IPS-15b (cell line): Measurements from ENCODE around the gene ACSL1.
"Not testable (repeated sequence)": the region's sequence is repeated elsewhere in the genome, so short reads cannot be mapped to it uniquely, and the experiment has no call there.

Experiments used
- H3K27me3 ChIP-seq: one replicate; pipeline ENCODE4 v1.6.1; 2013; ENCODE audit warnings: low read length; ENCODE audit not compliant: control insufficient read depth, insufficient read depth
- H3K36me3 ChIP-seq: one replicate; pipeline ENCODE4 v1.6.1; 2013; ENCODE audit warnings: low read length; ENCODE audit not compliant: control insufficient read depth, insufficient read depth
- H3K4me1 ChIP-seq: one replicate; pipeline ENCODE4 v1.6.1; 2013; ENCODE audit warnings: mild to moderate bottlenecking, low read length; ENCODE audit not compliant: control insufficient read depth, insufficient read depth
- H3K4me3 ChIP-seq: one replicate; pipeline ENCODE4 v1.5.1; 2013; ENCODE audit warnings: low read depth, low read length
- H3K9ac ChIP-seq: one replicate; pipeline ENCODE4 v1.6.1; 2013; ENCODE audit warnings: low read depth, mild to moderate bottlenecking, low read length
- H3K9me3 ChIP-seq: one replicate; pipeline ENCODE4 v1.6.1; 2013; ENCODE audit warnings: mild to moderate bottlenecking, low read length; ENCODE audit not compliant: control insufficient read depth, insufficient read depth

Gene ACSL1

GRCh38 chr4:184745831-184746795 is 79.7 kb downstream of the ACSL1 start:
- Histone ChIP-seq H3K36me3 (no peaks in the 10 kb centered on the region), H3K4me1 (peaks cover 6% of the 10 kb centered on the region), H3K9ac (no peak overlapping the region), H3K9me3 (no peaks in the 10 kb centered on the region), H3K27me3 (no peaks in the 10 kb centered on the region), H3K4me3 (no peak overlapping the region)

- Histone ChIP-seq H3K36me3 (no peaks in the 10 kb centered on the region), H3K9ac (no peak overlapping the region), H3K4me1 (peaks cover 6% of the 10 kb centered on the region), H3K27me3 (no peaks in the 10 kb centered on the region), H3K9me3 (no peaks in the 10 kb centered on the region), H3K4me3 (no peak overlapping the region)
Observed at GRCh38 chr4:184744236-184744635, 81.5 kb downstream of the ACSL1 start.

- H3K9ac ChIP-seq, result no peak overlapping the region
- no peak overlapping the region for H3K4me3 ChIP-seq
- peaks cover 6% of the 10 kb centered on the region for H3K4me1 ChIP-seq
- H3K9me3 ChIP-seq, result no peaks in the 10 kb centered on the region
- no peaks in the 10 kb centered on the region for H3K27me3 ChIP-seq
- no peaks in the 10 kb centered on the region for H3K36me3 ChIP-seq
Observed at GRCh38 chr4:184743650-184744049, 82.1 kb downstream of the ACSL1 start.

- not testable (repeated sequence) for H3K9me3 ChIP-seq, H3K4me3 ChIP-seq, H3K4me1 ChIP-seq, H3K9ac ChIP-seq, H3K27me3 ChIP-seq, H3K36me3 ChIP-seq
Observed at GRCh38 chr4:184741651-184742050, 84.1 kb downstream of the ACSL1 start.

GRCh38 chr4:184740980-184741391 is 84.8 kb downstream of the ACSL1 start:
- no peak overlapping the region for H3K4me3 ChIP-seq
- no peak overlapping the region for H3K9ac ChIP-seq
- no peaks in the 10 kb centered on the region for H3K9me3 ChIP-seq
- no peaks in the 10 kb centered on the region for H3K27me3 ChIP-seq
- peaks cover 2% of the 10 kb centered on the region for H3K4me1 ChIP-seq
- H3K36me3 ChIP-seq, result no peaks in the 10 kb centered on the region

- H3K27me3 ChIP-seq, H3K4me3 ChIP-seq, H3K9me3 ChIP-seq, H3K4me1 ChIP-seq, H3K9ac ChIP-seq, H3K36me3 ChIP-seq: not testable (repeated sequence)
Observed at GRCh38 chr4:184739575-184739974, 86.2 kb downstream of the ACSL1 start.

GRCh38 chr4:184734758-184735157 is 91.0 kb downstream of the ACSL1 start:
- Histone ChIP-seq H3K9me3 (no peaks in the 10 kb centered on the region), H3K4me1 (peaks cover 8% of the 10 kb centered on the region), H3K4me3 (peak overlapping the region; percentile 39), H3K9ac (peak overlapping the region; percentile 14), H3K27me3 (no peaks in the 10 kb centered on the region), H3K36me3 (no peaks in the 10 kb centered on the region)

- H3K4me3 ChIP-seq, result peak within 1 kb of the TSS; percentile 100
- H3K4me1 ChIP-seq, result peaks cover 8% of the 10 kb centered on the region
Observed at GRCh38 chr4:184733654-184734524, 91.9 kb downstream of the ACSL1 start, which contains the start of gene CENPU. Gene CENPU, minus strand, starts transcription at chr4:184734096. Its CDS starts 34 bp downstream, at chr4:184734062.

DNA sequence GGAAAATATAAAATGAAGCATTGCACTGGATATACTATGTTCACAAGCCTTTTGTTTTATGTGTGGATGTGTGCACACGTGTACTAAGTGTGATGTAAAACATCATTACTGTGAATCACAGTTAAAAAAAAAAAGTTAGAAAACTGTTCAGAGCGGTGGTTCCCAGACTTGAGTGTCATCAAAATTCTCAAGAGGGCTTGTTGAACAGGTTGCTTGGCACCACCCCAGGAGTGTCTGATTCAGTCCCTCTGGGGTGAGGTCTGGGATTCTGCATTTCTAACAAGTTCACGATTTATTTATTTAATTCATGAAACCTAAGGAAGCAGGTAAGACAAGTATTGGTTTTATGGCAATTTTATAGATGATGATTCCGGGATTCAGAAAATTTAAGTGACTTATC is 93.6 kb downstream of the ACSL1 start:
- Histone ChIP-seq H3K9ac (no peak overlapping the region), H3K4me3 (peak overlapping the region; percentile 100), H3K9me3 (no peaks in the 10 kb centered on the region), H3K4me1 (peaks cover 8% of the 10 kb centered on the region), H3K36me3 (peaks cover 4% of the 10 kb centered on the region), H3K27me3 (no peaks in the 10 kb centered on the region)

More at GRCh38 chr4:184733654-184734524, 91.9 kb downstream of the ACSL1 start, which contains the start of gene CENPU:
- H3K36me3 ChIP-seq, result no peaks in the 10 kb centered on the region
- H3K27me3 ChIP-seq, result no peaks in the 10 kb centered on the region
- peak within 1 kb of the TSS; percentile 93 for H3K9ac ChIP-seq
- no peaks in the 10 kb centered on the region for H3K9me3 ChIP-seq

GRCh38 chr4:184731056-184731455 is 94.7 kb downstream of the ACSL1 start:
- Histone ChIP-seq H3K4me3 (no peak overlapping the region), H3K9ac (no peak overlapping the region), H3K27me3 (no peaks in the 10 kb centered on the region), H3K4me1 (peaks cover 6% of the 10 kb centered on the region), H3K9me3 (no peaks in the 10 kb centered on the region), H3K36me3 (peaks cover 4% of the 10 kb centered on the region)

DNA sequence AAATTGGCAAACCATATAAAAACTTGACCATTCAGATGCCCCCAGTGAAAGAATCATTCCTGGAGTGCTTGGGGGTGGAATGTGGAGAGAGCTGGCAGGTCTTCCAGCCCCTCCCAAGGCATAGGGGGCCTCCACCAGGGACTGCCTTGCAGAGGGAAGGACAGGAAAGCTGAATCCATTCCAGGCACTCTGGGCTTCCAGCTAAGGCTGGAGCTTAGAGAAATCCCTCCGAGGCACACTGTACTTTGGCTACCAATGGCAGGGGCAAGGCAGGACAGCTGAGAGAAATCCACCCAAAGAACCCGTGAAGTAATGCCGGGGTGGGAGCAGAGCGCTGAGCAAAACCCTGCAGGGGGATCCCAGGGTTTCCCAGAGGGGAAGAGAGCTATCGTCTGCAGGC is 95.8 kb downstream of the ACSL1 start:
- Histone ChIP-seq H3K9ac (no peak overlapping the region), H3K36me3 (peaks cover 4% of the 10 kb centered on the region), H3K27me3 (no peaks in the 10 kb centered on the region), H3K4me1 (peaks cover 5% of the 10 kb centered on the region), H3K9me3 (no peaks in the 10 kb centered on the region), H3K4me3 (no peak overlapping the region)
